Testis (tissue), 2 donors: Measurements from ENCODE around the gene MAN1A1.

ENCODE experiments used
- CTCF ChIP-seq, 3 experiments: fragments of 450-650 bp in 2 of 3; fragments of 200-600 bp in 1 of 3; sonication (generic) in 1 of 3; IDR thresholded peaks; one replicate each; pipeline ENCODE4 v1.5.1; 2016 to 2019; ENCODE audit warnings: antibody characterized with exemption in 3 of 3, mild to moderate bottlenecking in 2 of 3, moderate library complexity in 1 of 3
- POLR2A ChIP-seq: fragments of 450-650 bp; IDR thresholded peaks from one replicate; pipeline ENCODE4 v1.6.1; 2017; ENCODE audit warnings: antibody characterized with exemption, mild to moderate bottlenecking, moderate library complexity

DNA sequence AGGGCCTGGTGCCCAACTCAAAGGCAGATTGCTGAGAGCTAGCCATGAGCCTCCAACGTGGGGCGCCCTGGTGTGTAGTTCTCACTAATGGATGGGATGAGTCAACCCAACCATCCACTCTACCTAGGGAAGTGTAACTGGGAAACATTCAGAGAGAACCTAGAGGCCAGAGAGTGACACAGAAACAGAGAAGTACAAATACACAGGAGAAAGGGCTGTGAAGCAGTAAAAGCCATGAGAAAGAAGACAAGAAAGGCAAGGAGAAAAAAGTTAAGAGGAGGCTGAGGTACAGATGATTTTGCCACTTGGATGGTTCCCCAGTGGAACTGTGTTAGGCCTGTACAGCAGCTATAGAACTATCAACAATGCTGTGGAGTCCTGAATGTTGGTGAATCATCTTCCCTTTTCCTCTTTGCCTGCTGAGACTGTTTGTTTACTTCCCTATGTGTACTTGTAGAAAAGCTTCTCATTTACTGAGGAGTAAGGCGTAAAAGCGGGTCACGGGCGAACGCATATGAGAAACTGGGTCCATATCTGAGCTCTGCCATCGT is 39.0 kb downstream of the MAN1A1 start:
- TF ChIP-seq CTCF (IDR thresholded peaks at IDR 0.05): no peak
- TF ChIP-seq POLR2A: no peak
